Activated CD4-positive, alpha-beta T cell treated with anti-CD3 and anti-CD28 coated beads, Interleukin-2, amount 50 U/mL, for 1 hour (primary cell): ENCODE results near the gene SLC35D3.
"Not testable (repeated sequence)": the region's sequence is repeated elsewhere in the genome, so short reads cannot be mapped to it uniquely, and the experiment has no call there.

Experiments
- DNase-seq: peaks from one replicate; pipeline ENCODE4 v3.0.0-alpha.2; 2020

SLC35D3 gene

GRCh38 chr6:136967876-136968752, 46.0 kb downstream of the SLC35D3 start:
- DNase-seq: peak; percentile 55

GRCh38 chr6:136968837-136969236, 46.7 kb downstream of the SLC35D3 start:
- DNase-seq: no peak

- no peak for DNase-seq
These were observed 47.3 kb downstream of the SLC35D3 start for GRCh38 chr6:136969433-136969832.

GRCh38 chr6:136969930-136970329, 47.8 kb downstream of the SLC35D3 start:
- no peak for DNase-seq

GRCh38 chr6:136971609-136972008, 49.5 kb downstream of the SLC35D3 start:
- no peak for DNase-seq

- not testable (repeated sequence) for DNase-seq
These were observed 51.7 kb downstream of the SLC35D3 start for GRCh38 chr6:136973781-136974180.
